Tibial nerve (tissue), 3 donors: ENCODE measurements around the gene GINS2.

Experiments used
- CTCF ChIP-seq, 5 experiments: fragments of 200-600 bp in 3 of 5; fragments of 450-650 bp in 2 of 5; sonication (generic) in 3 of 5; IDR thresholded peaks; one replicate each; pipeline ENCODE4 v1.5.1; 2016 to 2019; ENCODE audit warnings: antibody characterized with exemption in 5 of 5, mild to moderate bottlenecking in 3 of 5, moderate library complexity in 2 of 5
- POLR2A ChIP-seq, 2 donors: fragments of 450-650 bp; IDR thresholded peaks; one replicate each; pipeline ENCODE4 v1.6.1; 2017; ENCODE audit warnings: antibody characterized with exemption in 2 of 2, mild to moderate bottlenecking in 2 of 2, moderate library complexity in 2 of 2

GRCh38 chr16:85629853-85630252 is 58.9 kb downstream of the GINS2 start:
- no peak for TF ChIP-seq CTCF (IDR thresholded peaks at IDR 0.05)
- no peak for TF ChIP-seq POLR2A (IDR thresholded peaks at IDR 0.05)
